ENCODE measurements around the gene IMMT. TPM values are rescaled to one million over a fixed set of nuclear protein-coding genes. Genes with fewer than 3 reads are reported as not detected.

IMMT gene
- total and polyA plus RNA-seq, 9 of the 15 experiments (the other 6 are each of a cell fraction or from before 2014, with no cell fraction given) = 119 to 294 (median 140) TPM

DNA sequence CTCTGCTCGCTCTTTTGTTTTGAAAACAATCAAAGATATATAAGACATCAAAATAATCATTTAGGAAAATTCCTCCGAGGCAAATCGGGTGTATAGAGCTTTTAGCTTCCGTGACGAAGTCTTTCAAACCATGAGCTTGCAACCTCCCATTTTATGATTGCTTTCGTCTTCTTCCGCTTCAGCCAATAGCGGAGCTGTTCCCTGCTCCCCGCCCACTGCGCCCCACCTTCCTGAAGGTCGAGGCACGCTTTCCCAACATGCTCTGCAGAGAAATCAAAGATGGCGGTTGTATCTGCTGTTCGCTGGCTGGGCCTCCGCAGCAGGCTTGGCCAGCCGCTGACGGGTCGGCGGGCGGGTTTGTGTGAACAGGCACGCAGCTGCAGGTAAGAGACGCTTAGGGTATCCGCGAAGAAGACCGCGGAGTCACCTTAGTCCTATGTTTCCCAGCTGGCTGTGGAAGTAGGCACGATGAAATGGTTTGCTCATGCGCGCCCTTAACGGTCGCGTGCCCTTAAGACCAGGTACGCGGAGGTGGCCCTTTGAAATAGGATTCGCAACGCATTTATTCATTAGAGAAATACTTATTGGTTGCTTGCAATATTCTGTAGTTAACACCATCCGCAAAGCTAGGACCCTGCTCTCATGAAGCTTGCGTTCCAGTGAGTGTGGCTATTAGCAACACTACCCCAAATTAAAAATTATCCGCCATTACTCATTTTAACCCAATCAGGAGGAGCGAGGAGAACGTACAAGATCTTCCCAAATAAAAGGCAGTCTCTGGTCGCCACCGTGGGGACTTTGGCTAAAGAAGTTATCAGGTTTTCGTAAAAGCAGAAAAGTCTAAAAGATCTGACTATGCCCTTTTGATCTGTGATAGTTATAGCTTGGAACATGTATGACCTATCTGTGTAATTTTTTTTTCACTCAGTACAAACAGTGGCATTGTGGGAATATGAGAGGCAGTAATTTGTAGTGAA lies 89.0 kb downstream of the IMMT start, which contains the start of gene PTCD3 (continued):
- TF ChIP-seq, protein P1, sequence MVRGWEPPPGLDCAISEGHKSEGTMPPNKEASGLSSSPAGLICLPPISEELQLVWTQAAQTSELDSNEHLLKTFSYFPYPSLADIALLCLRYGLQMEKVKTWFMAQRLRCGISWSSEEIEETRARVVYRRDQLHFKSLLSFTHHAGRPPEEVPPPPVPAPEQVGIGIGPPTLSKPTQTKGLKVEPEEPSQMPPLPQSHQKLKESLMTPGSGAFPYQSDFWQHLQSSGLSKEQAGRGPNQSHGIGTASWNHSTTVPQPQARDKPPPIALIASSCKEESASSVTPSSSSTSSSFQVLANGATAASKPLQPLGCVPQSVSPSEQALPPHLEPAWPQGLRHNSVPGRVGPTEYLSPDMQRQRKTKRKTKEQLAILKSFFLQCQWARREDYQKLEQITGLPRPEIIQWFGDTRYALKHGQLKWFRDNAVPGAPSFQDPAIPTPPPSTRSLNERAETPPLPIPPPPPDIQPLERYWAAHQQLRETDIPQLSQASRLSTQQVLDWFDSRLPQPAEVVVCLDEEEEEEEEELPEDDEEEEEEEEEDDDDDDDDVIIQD (CRISPR knock-in tag; IDR thresholded peaks at IDR 0.05) = no peak
- TF ChIP-seq MBD2 (IDR thresholded peaks at IDR 0.05; ENCODE audit: borderline replicate concordance, low read depth) = peak; percentile 96
- no peak for TF ChIP-seq BMI1 (IDR thresholded peaks at IDR 0.05; ENCODE audit: low read length)
- no peak for TF ChIP-seq STAT5A (IDR thresholded peaks at IDR 0.05; ENCODE audit: borderline replicate concordance, low read length)
- TF ChIP-seq SOX6 (IDR thresholded peaks at IDR 0.05) = peak; percentile 29; the same call in 1 of the 2 replicates
- TF ChIP-seq SMARCC2 (IDR thresholded peaks at IDR 0.05; ENCODE audit: low read depth) = no peak
- TF ChIP-seq, protein P2, sequence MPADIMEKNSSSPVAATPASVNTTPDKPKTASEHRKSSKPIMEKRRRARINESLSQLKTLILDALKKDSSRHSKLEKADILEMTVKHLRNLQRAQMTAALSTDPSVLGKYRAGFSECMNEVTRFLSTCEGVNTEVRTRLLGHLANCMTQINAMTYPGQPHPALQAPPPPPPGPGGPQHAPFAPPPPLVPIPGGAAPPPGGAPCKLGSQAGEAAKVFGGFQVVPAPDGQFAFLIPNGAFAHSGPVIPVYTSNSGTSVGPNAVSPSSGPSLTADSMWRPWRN (IDR thresholded peaks at IDR 0.05; ENCODE audit: low read depth) = no peak
- TF ChIP-seq ATF2 (CRISPR knock-in tag; IDR thresholded peaks at IDR 0.05) = no peak
- no peak for TF ChIP-seq SAFB (IDR thresholded peaks at IDR 0.05; ENCODE audit: borderline replicate concordance, low read depth, low read length)
- TF ChIP-seq ZNF77 (CRISPR knock-in tag; IDR thresholded peaks at IDR 0.05) = no peak
- TF ChIP-seq EP300 (IDR thresholded peaks at IDR 0.05; ENCODE audit: low read length) = no peak
- no peak for TF ChIP-seq ZNF282 (CRISPR knock-in tag; IDR thresholded peaks at IDR 0.05)
- no peak for TF ChIP-seq FIP1L1 (IDR thresholded peaks at IDR 0.05; ENCODE audit: low read depth, low read length, poor library complexity, severe bottlenecking)
- TF ChIP-seq ZBTB8A (IDR thresholded peaks at IDR 0.05; ENCODE audit: partially characterized antibody) = no peak
- no peak for TF ChIP-seq ZBTB1 (CRISPR knock-in tag; IDR thresholded peaks at IDR 0.05; ENCODE audit: borderline replicate concordance, low read depth)
- TF ChIP-seq ZNF436 (CRISPR knock-in tag; IDR thresholded peaks at IDR 0.05) = no peak
- TF ChIP-seq RBFOX2 (IDR thresholded peaks at IDR 0.05; ENCODE audit: low read depth, low read length) = peak; percentile 98
- TF ChIP-seq NFYB (IDR thresholded peaks at IDR 0.05; ENCODE audit: extremely low read depth, insufficient read length) = peak; percentile 19
- no peak for TF ChIP-seq HOXB6 (CRISPR knock-in tag; IDR thresholded peaks at IDR 0.05; ENCODE audit: borderline replicate concordance)
- no peak for TF ChIP-seq MYNN (IDR thresholded peaks at IDR 0.05)
- no peak for TF ChIP-seq MYNN (CRISPR knock-in tag; IDR thresholded peaks at IDR 0.05)
- no peak for TF ChIP-seq ZNF121 (CRISPR knock-in tag; conservative IDR thresholded peaks at IDR 0.05)
- no peak; the same call in 1 of the 2 replicates for TF ChIP-seq MIER1 (IDR thresholded peaks at IDR 0.05; ENCODE audit: low read depth)
- TF ChIP-seq ZNF133 (CRISPR knock-in tag; IDR thresholded peaks at IDR 0.05) = no peak
- no peak for TF ChIP-seq RFX7 (CRISPR knock-in tag; IDR thresholded peaks at IDR 0.05)
- TF ChIP-seq POLR2A (conservative IDR thresholded peaks at IDR 0.05) = peak; percentile 98
- TF ChIP-seq PRMT5 (CRISPR knock-in tag; IDR thresholded peaks at IDR 0.05) = no peak
- TF ChIP-seq RFX1 (IDR thresholded peaks at IDR 0.05) = no peak
- no peak for TF ChIP-seq PPARD (CRISPR knock-in tag; IDR thresholded peaks at IDR 0.05)

Data from K562 (cell line).